Natural killer cell (primary cell): ENCODE results near the gene CADM2. TPM values are rescaled to one million over a fixed set of nuclear protein-coding genes. Genes with fewer than 3 reads are reported as not detected.

Experiments
- ATAC-seq, 3 donors: fragments of 150-1000 bp in 2 of 3; fragments of 200-7000 bp in 1 of 3; cut with Tn5 transposase; 1 replicate in 1 of 3; 2 replicates in 2 of 3; pipeline ENCODE4 v1.10.0; 2021; ENCODE audit warnings: mild to moderate bottlenecking in 2 of 3, moderate library complexity in 2 of 3
- DNase-seq, 2 donors: peaks; one replicate each; pipeline versions ENCODE4 v3.0.0 to v3.0.0-alpha.2; 2013 to 2021; ENCODE audit warnings: mixed read lengths in 1 of 2
- H3K27ac ChIP-seq: one replicate; pipeline ENCODE4 v1.5.1; 2013; ENCODE audit warnings: mild to moderate bottlenecking, low read length
- H3K27me3 ChIP-seq: one replicate; pipeline ENCODE4 v1.6.1; 2013; ENCODE audit warnings: low read length; ENCODE audit not compliant: control insufficient read depth, insufficient read depth
- H3K36me3 ChIP-seq: one replicate; pipeline ENCODE4 v1.6.1; 2013; ENCODE audit warnings: low read length; ENCODE audit not compliant: control insufficient read depth, insufficient read depth
- H3K4me1 ChIP-seq: one replicate; pipeline ENCODE4 v1.6.1; 2013; ENCODE audit warnings: low read length; ENCODE audit not compliant: control insufficient read depth, insufficient read depth
- H3K4me3 ChIP-seq: one replicate; pipeline ENCODE4 v1.5.1; 2013; ENCODE audit warnings: low read length
- H3K9me3 ChIP-seq: one replicate; pipeline ENCODE4 v1.6.1; 2013; ENCODE audit warnings: low read length; ENCODE audit not compliant: control insufficient read depth, insufficient read depth
- H3K27ac Mint-ChIP-seq, 2 donors: one replicate each; pipeline ENCODE4 v1.8.0; 2022; ENCODE audit warnings: mild to moderate bottlenecking in 2 of 2, mixed read lengths in 2 of 2, moderate library complexity in 1 of 2
- H3K27me3 Mint-ChIP-seq, 2 donors: one replicate each; pipeline ENCODE4 v1.8.0; 2022; ENCODE audit warnings: low read depth in 2 of 2, mixed read lengths in 2 of 2
- H3K36me3 Mint-ChIP-seq: one replicate; pipeline ENCODE4 v1.8.0; 2022; ENCODE audit warnings: mixed read lengths
- H3K4me1 Mint-ChIP-seq, 2 donors: one replicate each; pipeline ENCODE4 v1.8.0; 2022; ENCODE audit warnings: mixed read lengths in 2 of 2
- H3K4me3 Mint-ChIP-seq: one replicate; pipeline ENCODE4 v1.8.0; 2022; ENCODE audit warnings: mild to moderate bottlenecking, moderate library complexity, mixed read lengths
- H3K9me3 Mint-ChIP-seq, 2 donors: one replicate each; pipeline ENCODE4 v1.8.0; 2022; ENCODE audit warnings: mixed read lengths in 2 of 2
- CTCF ChIP-seq: fragments of 200-600 bp; IDR thresholded peaks from one replicate; pipeline ENCODE4 v1.8.0; 2022; ENCODE audit warnings: antibody characterized with exemption
- WGBS: methylation state at CpG from one replicate; pipeline ENCODE4 v1.1.7; 2013; ENCODE audit warnings: missing lambda C conversion rate; ENCODE audit not compliant: insufficient coverage; 5-methylcytosine and 5-hydroxymethylcytosine counted together
- intact Hi-C: fragments of 100-400 bp; cut with micrococcal nuclease; formaldehyde crosslinking; loops from one replicate; pipeline ENCODE4 v1.14.2; 2022
- total RNA-seq, 4 donors: library from RNA; stranded (reverse); fragments of 120-200 nt in 1 of 4; gene quantifications; one replicate each; pipeline versions ENCODE4 v1.2.3 to v1.2.4, GENCODE V29; 2013 to 2022

Gene CADM2
- total RNA-seq, 3 donors from 2014 or later (not counting 1 experiment from before 2014, with no cell fraction given) = 0.07 TPM; not detected in 2

GRCh38 chr3:85081191-85081906 lies 122.6 kb downstream of the CADM2 start:
- no peak for DNase-seq
- Histone ChIP-seq H3K36me3 (no peaks in the 10 kb centered on the region), H3K27me3 (no peaks in the 10 kb centered on the region), H3K9me3 (no peaks in the 10 kb centered on the region), H3K4me1 (no peaks in the 10 kb centered on the region), H3K4me3 (no peak overlapping the region), H3K27ac (no peak overlapping the region)
- no peak for TF ChIP-seq CTCF
- H3K4me1 Mint-ChIP-seq = no peaks in the 10 kb centered on the region
- 88% methylated on average over 6 of the region's 8 CpGs for WGBS
- no peaks in the 10 kb centered on the region for H3K27me3 Mint-ChIP-seq
- H3K4me3 Mint-ChIP-seq = no peak overlapping the region
- ATAC-seq = no peak
- intact Hi-C loops = no loop called here
- no peak overlapping the region for H3K27ac Mint-ChIP-seq
- H3K9me3 Mint-ChIP-seq = peaks cover 4 to 12% of the 10 kb centered on the region in 2 donors
- H3K36me3 Mint-ChIP-seq = no peaks in the 10 kb centered on the region

- H3K4me1 ChIP-seq = no peaks in the 10 kb centered on the region
- H3K27me3 ChIP-seq = no peaks in the 10 kb centered on the region
- 86% methylated on average over 6 of the region's 6 CpGs for WGBS
- DNase-seq (no peak), ATAC-seq (no peak)
- no peak for TF ChIP-seq CTCF
- no peaks in the 10 kb centered on the region for H3K36me3 ChIP-seq
- H3K4me3 ChIP-seq = no peak overlapping the region
- peaks cover 4% of the 10 kb centered on the region for H3K9me3 ChIP-seq
- intact Hi-C loops = no loop called here
- no peaks in the 10 kb centered on the region for H3K36me3 Mint-ChIP-seq
- H3K4me1 Mint-ChIP-seq = no peaks in the 10 kb centered on the region
- H3K4me3 Mint-ChIP-seq = no peak overlapping the region
- no peaks in the 10 kb centered on the region for H3K27me3 Mint-ChIP-seq
- H3K27ac ChIP-seq = no peak overlapping the region
- peaks cover 6 to 12% of the 10 kb centered on the region in 2 donors for H3K9me3 Mint-ChIP-seq
- H3K27ac Mint-ChIP-seq = no peak overlapping the region
Measured at GRCh38 chr3:85090495-85090894, 131.7 kb downstream of the CADM2 start.

GRCh38 chr3:85100316-85100715 lies 141.5 kb downstream of the CADM2 start:
- intact Hi-C loops = no loop called here

More at GRCh38 chr3:85100316-85100715, 141.5 kb downstream of the CADM2 start:
- Histone ChIP-seq H3K4me1 (no peaks in the 10 kb centered on the region), H3K9me3 (no peaks in the 10 kb centered on the region), H3K4me3 (no peak overlapping the region), H3K27me3 (no peaks in the 10 kb centered on the region), H3K27ac (no peak overlapping the region), H3K36me3 (no peaks in the 10 kb centered on the region)
- H3K4me3 Mint-ChIP-seq = no peak overlapping the region
- H3K4me1 Mint-ChIP-seq = no peaks in the 10 kb centered on the region
- no peak for TF ChIP-seq CTCF
- 66% methylated on average over 2 of the region's 2 CpGs for WGBS
- ATAC-seq (no peak), DNase-seq (no peak)
- no peaks in the 10 kb centered on the region for H3K36me3 Mint-ChIP-seq
- H3K27ac Mint-ChIP-seq = no peak overlapping the region
- peaks cover 8 to 9% of the 10 kb centered on the region in 2 donors for H3K9me3 Mint-ChIP-seq
- H3K27me3 Mint-ChIP-seq = no peaks in the 10 kb centered on the region
